ENCODE data around the gene GPR152.

Gene GPR152

DNA sequence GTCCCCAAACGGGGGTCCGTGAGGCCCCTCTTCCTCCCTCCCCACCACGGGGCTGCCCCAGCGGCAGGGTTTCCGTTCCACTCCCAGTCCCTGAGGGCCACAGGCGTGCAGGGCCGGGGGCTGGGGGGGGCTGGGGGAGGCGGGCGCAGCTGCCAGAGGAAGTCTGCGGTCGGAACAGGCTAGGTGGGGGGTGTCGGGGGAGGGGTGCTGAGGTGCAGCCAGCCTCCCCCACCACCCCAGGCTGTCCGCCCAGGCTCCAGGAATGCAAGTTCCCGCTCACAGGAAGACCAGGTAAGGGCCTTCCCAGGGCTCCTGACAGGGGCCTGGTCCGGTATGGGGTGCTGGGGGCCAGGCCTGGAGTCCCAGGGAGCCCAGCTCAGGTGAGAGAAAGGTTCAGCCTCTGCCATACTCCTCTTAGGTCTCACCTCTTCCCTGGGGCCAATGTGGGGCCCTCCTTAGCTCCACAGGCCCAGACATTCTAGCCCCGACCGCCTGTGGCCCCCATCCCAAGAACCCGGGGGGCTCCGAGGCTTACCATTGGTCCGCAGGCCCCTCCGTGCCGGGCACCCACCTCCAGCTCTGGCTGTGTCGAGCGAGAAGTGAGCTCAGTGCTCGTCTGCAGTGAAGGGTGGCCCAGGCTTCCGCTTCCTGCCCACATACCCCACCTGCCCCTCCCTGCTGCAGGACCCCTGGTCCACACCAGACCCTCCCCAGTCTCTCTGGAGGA lies 15.3 kb downstream of the GPR152 start, which contains the start of gene PTPRCAP:
TSS of gene PTPRCAP (minus strand) at position 601 of the 727 bp plus-strand sequence. CDS start at position 538, 63 bp downstream.
- H3K4me3 ChIP-seq (ENCODE audit: control insufficient read depth, low read depth, low read length), result no peak within 1 kb of the TSS
- DNase-seq (ENCODE audit: low read depth), result no peak
- TF ChIP-seq, protein P1, sequence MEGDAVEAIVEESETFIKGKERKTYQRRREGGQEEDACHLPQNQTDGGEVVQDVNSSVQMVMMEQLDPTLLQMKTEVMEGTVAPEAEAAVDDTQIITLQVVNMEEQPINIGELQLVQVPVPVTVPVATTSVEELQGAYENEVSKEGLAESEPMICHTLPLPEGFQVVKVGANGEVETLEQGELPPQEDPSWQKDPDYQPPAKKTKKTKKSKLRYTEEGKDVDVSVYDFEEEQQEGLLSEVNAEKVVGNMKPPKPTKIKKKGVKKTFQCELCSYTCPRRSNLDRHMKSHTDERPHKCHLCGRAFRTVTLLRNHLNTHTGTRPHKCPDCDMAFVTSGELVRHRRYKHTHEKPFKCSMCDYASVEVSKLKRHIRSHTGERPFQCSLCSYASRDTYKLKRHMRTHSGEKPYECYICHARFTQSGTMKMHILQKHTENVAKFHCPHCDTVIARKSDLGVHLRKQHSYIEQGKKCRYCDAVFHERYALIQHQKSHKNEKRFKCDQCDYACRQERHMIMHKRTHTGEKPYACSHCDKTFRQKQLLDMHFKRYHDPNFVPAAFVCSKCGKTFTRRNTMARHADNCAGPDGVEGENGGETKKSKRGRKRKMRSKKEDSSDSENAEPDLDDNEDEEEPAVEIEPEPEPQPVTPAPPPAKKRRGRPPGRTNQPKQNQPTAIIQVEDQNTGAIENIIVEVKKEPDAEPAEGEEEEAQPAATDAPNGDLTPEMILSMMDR (conservative IDR thresholded peaks at IDR 0.05; ENCODE audit: control insufficient read depth, insufficient read depth, low read depth, low read length), result no peak

GRCh38 chr11:67436459-67437081 lies 16.0 kb downstream of the GPR152 start:
- no peak for DNase-seq (ENCODE audit: low read depth)
- TF ChIP-seq, protein P1 (conservative IDR thresholded peaks at IDR 0.05; ENCODE audit: control insufficient read depth, insufficient read depth, low read depth, low read length), result no peak
- H3K4me3 ChIP-seq (ENCODE audit: control insufficient read depth, low read depth, low read length), result no peak overlapping the region

GRCh38 chr11:67435727-67436458 lies 16.6 kb downstream of the GPR152 start:
- H3K4me3 ChIP-seq (ENCODE audit: control insufficient read depth, low read depth, low read length), result no peak overlapping the region
- DNase-seq (ENCODE audit: low read depth), result no peak

GRCh38 chr11:67435031-67435726 lies 17.4 kb downstream of the GPR152 start:
- H3K4me3 ChIP-seq (ENCODE audit: control insufficient read depth, low read depth, low read length), result no peak overlapping the region
- DNase-seq (ENCODE audit: low read depth), result no peak
- TF ChIP-seq, protein P1 (conservative IDR thresholded peaks at IDR 0.05; ENCODE audit: control insufficient read depth, insufficient read depth, low read depth, low read length), result no peak

More at GRCh38 chr11:67435727-67436458, 16.6 kb downstream of the GPR152 start:
- TF ChIP-seq, protein P1 (conservative IDR thresholded peaks at IDR 0.05; ENCODE audit: control insufficient read depth, insufficient read depth, low read depth, low read length), result no peak

DNA sequence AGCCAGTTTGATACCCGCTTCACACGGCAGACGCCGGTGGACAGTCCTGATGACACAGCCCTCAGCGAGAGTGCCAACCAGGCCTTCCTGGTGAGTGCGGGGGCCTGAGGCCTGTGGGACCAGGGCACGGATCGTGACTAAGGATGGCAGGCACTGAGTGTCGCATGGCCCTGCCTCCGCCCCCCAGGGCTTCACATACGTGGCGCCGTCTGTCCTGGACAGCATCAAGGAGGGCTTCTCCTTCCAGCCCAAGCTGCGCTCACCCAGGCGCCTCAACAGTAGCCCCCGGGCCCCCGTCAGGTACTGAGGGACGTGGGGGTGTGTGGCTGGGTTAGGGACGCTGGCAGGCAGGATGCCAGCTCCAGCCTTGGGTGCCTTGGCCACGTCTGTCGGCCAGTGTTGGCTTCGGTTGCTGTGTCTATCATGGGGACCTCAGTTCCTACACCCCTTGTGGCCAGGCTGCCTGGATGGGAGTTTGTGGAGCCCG lies 18.1 kb downstream of the GPR152 start:
- no peak overlapping the region for H3K4me3 ChIP-seq (ENCODE audit: control insufficient read depth, low read depth, low read length)
- TF ChIP-seq, protein P1 (conservative IDR thresholded peaks at IDR 0.05; ENCODE audit: control insufficient read depth, insufficient read depth, low read depth, low read length), result no peak
- no peak for DNase-seq (ENCODE audit: low read depth)
